Activated T-helper 9 cell treated with anti-CD3 and anti-CD28 coated beads, Interleukin-2, amount 50 U/mL, for 16 hours (primary cell): ENCODE measurements around the gene SPRING1.
"Not testable (repeated sequence)": the region's sequence is repeated elsewhere in the genome, so short reads cannot be mapped to it uniquely, and the experiment has no call there.

Experiments
- DNase-seq: peaks from one replicate; pipeline ENCODE4 v3.0.0-alpha.2; 2020; ENCODE audit warnings: low read depth

The SPRING1 gene, protein sequence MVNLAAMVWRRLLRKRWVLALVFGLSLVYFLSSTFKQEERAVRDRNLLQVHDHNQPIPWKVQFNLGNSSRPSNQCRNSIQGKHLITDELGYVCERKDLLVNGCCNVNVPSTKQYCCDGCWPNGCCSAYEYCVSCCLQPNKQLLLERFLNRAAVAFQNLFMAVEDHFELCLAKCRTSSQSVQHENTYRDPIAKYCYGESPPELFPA

DNA sequence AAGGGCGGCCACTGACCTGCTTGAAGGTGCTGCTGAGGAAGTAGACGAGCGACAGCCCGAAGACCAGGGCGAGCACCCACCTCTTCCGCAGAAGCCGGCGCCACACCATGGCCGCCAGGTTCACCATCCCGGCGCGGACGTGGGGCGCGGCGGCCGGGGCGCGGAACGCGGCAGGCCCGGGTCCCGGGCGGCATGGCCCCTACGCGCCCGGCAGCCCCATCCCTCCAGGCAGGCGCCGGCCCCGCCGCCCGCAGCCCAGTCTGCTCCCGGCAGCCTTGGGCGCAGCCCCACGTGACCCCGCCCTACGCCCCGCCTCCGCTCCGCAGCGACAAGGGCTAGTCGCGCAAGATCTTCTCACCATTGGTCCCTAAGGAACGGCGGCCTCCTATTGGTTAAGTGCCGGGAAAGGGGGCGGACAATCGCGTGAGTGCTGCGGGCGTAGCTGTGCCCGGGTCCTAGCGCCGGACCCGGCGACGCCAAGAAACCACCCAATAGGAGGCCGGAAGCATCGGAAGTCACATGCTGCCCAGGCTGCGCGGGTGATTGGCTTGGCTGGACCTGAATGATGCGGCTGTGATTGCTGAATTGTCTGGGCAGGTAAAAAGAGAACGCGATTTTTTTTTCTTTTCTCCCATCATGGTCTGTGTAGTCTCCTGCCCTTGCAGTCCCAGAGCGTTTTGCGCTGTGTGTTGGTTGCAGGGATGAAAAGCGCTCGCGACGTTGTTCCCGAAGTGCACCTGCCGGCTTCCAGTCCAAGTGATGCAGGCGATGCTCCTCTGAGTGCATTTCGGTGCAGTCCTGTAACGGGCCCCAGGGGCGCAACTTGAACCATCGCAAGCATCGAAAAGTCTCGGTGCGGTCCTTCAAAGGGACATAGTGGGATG, at the start of gene SPRING1, which contains the start of gene RNFT2:
SPRING1 (minus strand) TSS at position 296 of the 884 bp plus-strand sequence; CDS start at position 127, 169 bp downstream.
RNFT2 (plus strand) TSS at position 542 of the 884 bp plus-strand sequence. CDS start 2,183 bp downstream, outside the sequence.
- DNase-seq, result peak; percentile 98

DNA sequence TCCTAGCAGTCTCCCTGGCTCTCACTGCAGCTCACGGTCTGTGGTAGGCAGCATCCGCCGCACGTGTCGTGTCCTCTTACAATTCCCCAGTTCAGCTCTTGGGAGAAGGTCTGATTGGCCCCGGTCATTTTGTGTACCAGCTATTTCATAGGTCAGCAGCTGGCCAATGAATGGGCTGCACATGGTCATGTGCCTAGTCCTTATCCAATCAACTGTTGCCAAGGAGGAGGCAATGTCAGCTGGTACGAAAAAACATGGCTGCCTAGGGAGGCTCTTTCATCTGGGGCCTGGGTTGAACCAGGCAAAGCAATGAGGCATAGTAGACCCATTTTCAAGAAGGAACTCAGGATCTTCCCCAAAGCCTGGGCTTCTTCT, 46.4 kb upstream of the SPRING1 start:
- no peak for DNase-seq

DNA sequence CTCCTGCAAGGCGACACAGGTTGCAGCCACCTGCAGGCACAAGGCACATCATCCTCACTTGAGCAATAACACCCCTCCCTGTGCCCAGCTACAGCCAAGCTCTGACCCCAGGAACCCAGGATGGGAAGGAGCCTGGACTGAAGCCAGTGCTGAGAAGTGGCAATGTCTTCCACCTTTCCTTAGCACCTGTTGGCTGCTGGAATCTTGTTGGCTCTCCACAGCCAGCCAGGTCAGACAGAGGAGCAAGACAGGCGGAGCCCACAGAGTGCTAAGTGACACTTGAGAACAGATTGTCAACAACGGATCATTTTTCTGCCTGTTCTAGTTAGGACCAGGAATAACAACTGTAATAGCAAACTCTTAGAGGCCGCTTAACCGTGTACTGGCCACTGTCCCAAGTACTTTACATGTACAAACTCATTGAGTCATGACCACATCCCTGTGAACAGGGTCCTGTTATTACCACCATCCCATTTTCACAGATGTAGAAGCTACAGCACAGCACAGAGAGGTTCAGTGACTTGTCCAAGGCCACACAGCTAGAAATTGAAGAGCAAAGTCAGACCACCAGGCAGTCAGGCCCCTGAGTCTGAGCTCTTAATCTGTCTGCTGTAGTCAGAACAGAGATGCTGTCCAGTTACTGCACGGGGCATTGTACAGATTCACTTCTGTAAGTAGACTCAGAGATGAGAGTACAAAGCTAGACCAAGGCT, 45.8 kb upstream of the SPRING1 start:
- no peak for DNase-seq

DNA sequence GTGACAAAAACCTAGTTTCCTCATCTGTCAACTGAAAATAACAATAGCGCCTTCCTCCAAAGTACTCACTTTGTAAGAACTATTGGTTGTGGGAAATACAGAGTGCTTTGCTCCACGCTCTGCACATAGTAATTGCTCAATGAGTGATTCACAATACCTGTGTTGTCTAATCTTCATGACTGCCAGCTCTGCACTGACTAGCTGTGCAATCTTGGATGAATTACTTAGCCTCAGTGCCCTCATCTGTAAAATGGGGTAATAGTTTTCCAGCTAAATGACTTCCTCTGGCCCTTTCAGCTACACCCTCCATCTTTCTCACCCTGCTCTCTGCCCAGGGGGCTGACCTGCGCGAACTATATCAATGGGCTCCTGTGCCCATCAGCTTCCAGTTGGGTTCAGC, 43.1 kb upstream of the SPRING1 start:
- DNase-seq, result no peak

DNA sequence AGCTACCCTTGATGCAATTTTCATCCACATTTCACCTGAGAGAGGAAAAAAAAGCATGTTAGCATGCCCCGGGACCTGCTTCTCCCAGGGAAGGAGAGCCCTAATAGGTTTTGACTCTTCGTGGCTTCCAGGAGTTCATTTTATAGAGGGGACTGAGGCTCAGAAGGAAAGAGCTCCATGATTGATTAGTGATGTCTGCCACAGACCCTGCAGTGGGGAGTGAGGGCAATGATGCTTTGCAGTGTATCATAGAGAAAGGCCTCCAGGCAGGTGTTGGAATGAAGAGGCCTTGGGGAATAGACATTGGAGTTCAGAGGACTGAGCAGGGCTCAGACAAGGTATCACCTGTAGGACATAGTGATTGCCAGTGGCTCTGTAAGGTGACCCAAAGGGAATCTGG, 41.7 kb upstream of the SPRING1 start:
- DNase-seq, result no peak

DNA sequence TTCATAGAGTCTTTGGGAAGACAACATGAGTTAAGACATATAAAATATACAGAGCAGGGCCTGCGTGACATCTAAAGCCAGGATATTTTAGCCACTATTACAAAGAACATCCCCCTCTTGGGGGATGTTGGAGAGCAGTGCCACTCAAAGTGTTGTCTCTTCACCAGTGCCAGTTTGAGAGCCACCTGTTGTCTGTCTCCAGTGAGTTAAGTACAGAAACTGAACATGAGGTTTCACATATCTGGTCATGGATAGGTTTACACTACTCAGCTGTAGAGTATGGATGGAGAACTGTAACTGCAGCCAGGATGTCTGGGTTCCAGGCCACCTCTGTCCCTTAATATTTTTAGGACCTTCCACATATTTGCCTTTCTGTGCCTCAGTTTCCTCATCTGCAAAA, 39.4 kb upstream of the SPRING1 start:
- DNase-seq, result no peak

DNA sequence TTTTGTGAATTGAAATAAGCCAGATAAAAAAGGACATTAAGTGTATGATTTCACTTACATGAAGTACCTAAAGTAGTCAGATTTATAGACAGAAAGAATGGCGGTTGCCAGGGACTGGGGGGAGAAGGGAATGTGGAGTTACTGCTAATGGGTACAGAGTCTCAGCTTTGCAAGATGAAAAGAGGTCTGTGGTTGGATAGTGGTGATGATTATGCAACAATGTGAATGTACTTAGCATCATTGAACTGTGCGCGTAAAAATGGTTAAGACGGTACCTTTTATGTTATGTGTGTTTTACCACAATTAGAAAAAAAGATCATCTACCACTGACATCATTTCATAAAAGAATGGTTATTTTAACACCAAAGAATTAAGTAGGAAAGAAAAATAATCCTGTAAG, 36.2 kb upstream of the SPRING1 start:
- DNase-seq, result no peak

DNA sequence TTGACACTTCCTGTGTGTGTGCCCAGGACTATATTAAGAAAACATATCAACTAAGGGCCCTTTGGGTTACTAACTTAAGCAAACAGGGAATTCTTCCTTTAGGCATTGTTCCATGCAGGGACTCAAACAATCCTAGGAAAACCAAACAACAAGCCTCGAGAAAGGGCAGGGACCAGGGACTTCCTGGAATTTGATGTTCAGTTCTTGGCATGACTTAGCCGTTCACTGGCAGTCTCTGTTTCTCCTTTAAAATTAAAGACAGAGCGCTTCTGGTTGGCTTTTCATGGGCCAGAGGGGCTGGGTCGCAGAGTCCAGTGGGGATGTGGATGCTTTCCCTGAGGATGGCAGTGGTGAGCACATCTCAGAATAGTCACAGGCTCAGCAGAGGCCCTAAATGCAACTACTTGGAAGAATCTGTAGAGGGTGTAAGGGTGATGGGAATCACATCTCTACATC, 35.4 kb upstream of the SPRING1 start:
- DNase-seq, result no peak

DNA sequence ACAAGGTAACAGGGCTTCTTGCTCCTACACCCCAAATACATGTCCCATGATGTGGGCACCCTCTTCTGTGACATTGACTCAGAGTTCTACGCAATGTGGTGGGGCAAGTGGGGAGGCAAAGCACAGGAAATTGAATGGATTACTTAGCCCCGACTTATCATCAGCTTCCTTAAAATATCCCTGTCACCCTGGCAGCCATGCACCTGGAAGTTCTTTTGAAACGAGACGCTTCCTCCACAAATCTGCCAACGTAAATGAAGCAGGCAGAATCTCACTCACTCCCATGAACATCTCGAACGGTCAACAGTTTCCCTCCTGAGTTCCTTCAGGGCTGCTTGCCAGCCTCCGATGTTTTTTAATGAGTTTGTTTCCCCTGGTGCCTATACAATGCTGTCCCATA, 33.8 kb upstream of the SPRING1 start:
- no peak for DNase-seq

DNA sequence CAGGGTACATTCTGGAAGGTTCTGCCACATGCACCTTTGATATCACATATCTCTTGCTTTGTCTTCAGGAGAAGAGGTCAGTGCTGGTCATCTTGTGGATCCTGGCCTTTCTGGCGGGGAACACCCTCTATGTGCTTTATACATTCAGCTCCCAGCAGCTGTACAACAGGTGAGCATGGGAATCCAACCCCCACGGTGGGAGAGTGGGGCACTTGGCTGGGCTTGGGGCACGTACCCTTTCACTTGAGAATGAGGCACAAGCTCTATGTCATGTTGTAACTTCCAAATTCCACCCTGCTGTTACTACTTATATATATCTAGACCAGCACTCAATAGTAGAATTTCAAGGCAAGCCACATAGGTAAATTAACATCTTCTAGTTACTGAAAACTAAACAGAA, 28.9 kb upstream of the SPRING1 start:
- DNase-seq, result no peak

DNA sequence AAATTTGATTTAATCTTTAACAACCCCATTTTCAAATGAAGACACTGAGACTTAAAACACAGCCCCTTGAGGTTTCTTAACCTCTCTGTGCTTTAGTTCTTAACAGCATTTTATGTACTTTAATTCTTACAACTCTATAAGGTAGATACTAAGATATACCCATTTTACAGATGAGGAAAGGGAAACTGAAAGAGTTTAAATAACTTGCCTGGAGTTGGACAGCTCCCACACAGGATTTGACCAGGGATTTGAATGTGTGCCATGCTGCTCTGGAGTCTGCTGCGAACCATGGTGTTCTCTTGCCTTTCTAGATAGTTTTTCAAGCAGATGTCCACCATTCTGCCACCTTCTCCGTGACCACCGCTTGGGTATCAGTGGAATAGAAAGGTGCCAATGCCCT, 28.4 kb upstream of the SPRING1 start:
- no peak for DNase-seq

DNA sequence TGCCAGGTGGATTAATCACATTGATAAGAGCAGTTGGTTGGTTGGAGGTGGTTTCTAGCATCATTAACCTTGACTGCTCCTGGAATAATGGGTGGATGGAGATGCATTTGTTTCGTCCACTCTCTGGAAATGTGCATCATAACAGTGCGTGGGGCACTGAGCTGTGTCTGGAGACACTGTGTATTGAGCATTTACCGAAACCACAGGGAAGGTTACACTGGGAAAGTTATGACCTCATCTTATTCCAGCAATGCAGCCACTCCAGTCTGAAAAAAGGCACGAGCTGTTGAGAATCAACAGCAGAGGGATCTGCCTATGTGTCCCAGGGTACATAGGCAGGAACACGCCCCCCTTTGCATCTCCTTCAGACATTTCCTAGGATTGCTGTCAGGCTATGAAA, 27.4 kb upstream of the SPRING1 start:
- DNase-seq, result no peak

DNA sequence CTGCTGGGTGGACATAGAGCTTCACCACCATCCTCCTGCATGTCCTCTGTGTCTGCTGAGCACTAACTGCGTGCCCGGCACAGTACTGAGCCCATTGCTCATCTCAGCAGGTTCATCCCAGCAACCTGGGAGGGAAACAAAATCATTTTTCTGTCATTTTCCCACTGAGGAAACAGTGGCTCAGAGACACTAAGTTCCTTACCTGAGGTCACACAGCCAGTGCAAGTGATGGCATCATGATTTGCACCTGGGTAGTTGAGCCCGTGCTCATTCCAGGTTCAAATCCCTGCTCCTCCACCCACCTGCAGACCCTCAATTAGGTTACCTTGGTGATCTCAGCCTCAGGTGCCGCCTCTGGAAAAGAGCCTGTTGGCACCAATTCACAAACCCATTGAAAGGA, 23.6 kb upstream of the SPRING1 start:
- no peak for DNase-seq

DNA sequence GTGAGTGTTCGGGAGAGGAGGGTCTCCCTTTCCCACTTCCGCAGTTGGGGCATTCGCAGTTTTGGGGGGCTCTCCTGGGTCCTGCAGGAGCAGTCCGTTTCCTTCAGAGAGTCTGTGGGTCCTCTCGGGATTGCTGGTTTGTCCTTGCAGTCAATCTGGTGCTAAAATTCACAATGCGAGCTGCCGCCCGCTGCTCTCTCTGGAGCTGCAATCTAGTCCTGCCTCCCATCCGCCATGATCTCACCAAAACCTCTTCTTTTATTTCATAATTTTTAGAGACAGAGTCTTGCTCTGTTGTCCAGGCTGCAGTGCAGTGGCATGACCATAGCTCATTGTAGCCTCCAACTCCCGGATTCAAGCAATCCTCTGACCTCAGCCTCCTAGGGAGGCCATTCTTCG, 22.8 kb upstream of the SPRING1 start:
- no peak for DNase-seq

DNA sequence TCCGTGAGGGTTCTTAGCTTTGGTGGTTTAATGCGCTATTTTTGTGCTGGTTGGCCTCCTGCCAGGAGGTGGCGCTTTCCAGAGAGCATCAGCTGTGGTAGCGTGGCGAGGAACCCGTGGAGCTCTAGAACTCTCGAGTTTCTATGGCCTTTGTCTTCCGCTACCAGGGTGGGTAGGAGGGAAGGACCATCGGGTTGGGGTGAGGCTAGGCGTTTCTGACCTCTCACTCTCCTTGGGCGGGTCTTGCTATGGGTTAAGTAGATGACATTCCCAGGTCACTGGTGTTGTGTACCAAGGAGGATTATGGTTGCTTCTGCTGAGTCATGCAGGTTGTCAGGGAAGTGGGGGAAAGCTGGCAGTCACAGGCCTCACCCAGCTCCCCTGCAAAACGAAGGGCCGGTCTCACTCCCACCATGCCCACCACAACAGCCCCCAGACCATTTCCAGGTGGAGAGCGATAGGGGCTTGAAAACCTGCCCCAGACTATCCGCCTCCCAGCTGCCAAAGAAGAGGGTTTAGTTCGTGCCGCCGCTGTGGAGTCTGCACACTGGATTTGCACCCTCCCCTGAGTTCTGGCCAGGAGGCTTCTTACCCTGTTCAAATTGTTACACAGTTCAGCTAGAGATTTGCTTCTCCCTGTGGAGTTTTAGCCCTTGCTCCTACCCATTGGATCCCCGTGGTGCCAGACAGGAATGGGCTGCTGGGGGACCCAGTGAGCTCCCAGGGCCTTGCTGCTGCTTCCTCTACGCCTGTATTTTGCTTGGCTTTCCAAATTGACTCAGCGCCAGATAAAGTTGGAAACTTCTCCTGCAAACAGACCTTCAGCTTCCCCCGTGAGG, 22.1 kb upstream of the SPRING1 start:
- DNase-seq, result no peak

DNA sequence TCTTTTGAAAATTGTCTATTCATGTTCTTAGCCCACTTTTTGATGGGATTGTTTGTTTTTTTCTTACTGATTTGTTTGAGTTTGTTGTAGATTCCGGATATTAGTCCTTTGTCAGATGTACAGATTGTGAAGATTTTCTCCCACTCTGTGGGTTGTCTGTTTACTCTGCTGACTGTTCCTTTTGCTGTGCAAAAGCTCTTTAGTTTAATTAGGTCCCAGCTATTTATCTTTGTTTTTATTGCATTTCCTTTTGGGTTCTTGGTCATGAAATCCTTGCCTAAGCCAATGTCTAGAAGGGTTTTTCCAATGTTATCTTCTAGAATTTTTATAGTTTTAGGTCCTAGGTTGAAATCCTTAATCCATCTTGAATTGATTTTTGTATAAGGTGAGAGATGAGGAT, 16.9 kb upstream of the SPRING1 start:
- DNase-seq, result not testable (repeated sequence)

DNA sequence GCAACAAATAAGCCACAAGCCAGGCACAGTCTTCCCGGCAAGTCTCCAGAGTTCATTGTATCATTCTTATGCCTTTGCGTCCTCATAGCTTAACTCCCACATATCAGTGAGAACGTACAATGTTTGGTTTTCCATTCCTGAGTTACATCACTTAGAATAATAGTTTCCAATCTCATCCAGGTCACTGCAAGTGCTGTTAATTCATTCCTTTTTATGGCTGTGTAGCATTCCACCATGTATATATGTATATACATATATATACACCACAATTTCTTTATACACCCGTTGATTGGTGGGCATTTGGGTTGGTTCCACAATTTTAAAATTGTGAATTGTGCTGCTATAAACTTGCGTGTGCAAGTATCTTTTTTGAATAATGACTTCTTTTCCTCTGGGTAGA, 16.2 kb upstream of the SPRING1 start:
- DNase-seq, result not testable (repeated sequence)

DNA sequence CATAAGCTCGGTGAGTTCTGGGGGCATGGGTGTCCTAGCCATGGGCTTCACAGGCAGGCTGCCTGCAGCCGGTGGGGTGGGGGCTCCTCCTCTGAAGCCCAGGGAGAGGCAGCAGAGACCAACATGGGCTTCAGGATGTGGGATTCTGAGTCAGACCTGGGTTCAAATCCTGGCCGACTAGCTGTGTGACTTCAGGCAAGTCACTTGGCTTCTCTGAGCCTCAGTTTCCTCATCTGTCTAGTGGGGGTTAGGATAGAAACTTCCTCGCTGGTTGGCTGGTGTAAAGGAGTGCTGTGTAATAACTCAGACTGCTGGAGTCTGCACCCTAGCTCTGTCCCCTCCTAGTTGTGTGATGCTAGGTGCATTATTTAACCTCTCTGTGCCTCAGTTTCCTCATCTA, 12.4 kb upstream of the SPRING1 start:
- no peak for DNase-seq

DNA sequence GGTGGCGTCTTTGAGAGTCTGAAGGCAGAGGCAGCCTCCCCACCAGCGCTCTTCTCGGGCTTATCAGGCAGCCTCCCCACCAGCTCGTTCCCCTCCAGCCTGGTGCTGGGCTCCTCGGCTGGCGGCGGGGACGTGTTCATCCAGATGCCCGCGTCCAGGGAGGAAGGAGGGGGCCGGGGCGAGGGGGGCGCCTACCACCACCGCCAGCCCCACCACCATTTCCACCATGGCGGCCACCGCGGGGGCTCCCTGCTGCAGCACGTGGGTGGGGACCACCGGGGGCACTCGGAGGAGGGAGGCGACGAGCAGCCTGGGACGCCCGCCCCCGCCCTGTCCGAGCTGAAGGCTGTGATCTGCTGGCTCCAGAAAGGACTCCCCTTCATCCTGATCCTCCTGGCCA, 12.0 kb upstream of the SPRING1 start:
- no peak for DNase-seq

DNA sequence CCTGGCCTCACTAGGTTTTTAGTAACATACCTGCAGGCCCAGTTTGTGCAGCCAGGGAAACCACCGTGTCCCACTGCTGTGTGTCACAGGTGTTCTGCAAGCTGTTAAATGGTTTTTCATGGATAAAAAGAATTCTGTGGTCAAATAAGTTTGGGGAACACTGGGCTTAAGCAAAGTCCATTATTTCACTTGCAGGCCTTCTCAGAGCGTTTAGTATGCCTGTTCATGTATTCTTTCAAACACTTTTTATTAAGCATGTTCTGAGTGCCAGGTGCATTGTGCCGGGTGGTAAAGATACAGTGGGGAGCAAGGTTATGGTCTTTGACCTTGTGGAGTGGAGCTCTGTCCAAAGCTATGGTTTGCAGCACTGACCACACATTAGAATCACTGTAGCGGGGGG, 7.7 kb upstream of the SPRING1 start:
- no peak for DNase-seq

DNA sequence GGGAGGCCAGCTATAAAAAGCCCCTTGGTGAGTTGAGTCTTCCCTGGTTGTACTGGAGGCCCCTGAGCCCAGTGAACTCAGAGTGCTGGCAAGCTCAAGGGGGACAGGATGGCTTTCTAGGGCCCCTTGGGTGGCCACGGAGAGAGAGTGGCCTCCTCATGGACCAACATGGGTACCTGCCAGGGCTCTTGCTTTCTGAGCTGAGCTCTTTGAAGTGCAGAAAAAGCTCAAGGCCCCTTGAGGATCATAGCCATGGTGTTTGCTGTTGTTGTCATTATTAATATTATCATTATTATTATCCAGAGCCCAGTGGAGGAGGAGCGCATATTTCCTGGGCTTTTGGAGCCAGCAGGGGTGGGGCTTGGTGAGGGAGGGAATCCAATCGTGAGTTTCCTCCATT, 6.9 kb upstream of the SPRING1 start:
- no peak for DNase-seq

DNA sequence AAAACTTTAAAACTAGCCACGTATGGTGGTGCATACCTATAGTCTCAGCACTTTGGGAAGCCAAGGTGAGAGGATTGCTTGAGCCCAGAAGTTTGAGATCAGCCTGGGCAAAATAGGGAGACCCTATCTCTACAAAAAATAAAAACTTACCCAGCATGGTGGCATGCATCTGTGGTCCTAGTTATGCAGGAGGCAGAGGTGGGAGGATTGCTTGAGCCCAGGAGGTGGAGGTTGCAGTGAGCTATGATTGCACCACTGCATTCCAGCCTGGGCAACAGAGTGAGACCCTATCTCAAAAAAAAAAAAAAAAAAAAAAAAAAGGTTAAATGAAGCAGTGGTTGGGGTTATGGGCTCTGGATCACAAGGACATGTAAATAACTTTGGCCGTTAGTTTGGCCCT, 4.9 kb upstream of the SPRING1 start:
- DNase-seq, result not testable (repeated sequence)
